Measurements from ENCODE around the gene DNASE1L3.
A peak's percentile ranks its signal among the peaks of the same experiment; 100 is the strongest.
"Not testable (repeated sequence)": the region's sequence is repeated elsewhere in the genome, so short reads cannot be mapped to it uniquely, and the experiment has no call there.

Gene DNASE1L3

GRCh38 chr3:58235970-58236369 lies 25.2 kb upstream of the DNASE1L3 start:
- DNase-seq = no peak

- no peak for DNase-seq
These were observed 23.8 kb upstream of the DNASE1L3 start for GRCh38 chr3:58234516-58234931.

DNA sequence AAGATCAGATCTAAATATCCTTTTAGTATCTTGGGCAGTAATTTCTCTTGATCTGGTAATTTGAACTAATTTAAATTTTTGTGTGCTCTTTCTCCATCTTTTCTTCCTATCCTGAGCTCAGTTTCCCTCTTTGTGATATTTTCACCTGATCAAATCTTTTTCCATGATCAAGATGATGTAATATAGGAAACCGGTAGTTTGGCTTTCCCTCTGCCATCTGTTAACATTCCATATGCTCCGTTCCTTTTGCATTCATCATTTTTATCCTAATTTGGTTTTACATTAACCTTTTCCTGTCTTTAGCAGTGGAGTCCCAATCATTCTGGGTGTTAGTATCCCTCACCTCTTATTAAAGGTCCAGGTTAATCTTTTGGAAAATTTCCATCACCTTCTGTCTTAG lies 20.9 kb upstream of the DNASE1L3 start:
- no peak for DNase-seq

DNA sequence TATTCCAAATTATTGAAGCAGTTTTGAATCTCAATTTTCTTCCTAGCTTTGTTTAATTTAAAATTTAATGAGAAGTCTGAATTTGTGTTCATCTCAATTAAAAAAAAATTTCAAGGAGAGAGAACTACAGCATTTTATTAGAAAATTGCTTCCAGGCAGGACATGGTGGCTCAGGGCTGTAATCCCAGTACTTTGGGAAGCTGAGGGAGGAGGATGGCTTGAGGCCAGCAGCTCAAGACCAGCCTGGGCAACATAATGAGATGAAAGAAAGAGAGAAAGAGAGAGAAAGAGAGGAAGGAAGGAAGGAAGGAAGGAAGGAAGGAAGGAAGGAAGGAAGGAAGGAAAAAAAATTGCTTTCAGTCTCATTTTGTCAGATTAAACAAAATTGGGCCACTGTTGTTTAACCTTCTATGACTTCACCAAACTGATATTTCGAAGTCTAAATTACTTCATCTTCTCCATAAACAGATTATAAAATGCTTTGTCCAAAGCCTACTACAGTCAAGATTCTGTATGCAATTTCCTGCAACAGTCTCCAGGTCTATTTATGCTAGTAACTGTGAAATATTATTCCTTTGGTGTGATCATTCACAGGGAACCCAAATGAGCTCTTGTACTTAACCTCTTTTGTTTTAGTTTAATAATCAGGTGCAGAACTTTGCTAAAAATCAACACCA lies 20.2 kb upstream of the DNASE1L3 start:
- DNase-seq = no peak

- not testable (repeated sequence) for DNase-seq
These were observed 17.2 kb upstream of the DNASE1L3 start for GRCh38 chr3:58227933-58228332.

DNA sequence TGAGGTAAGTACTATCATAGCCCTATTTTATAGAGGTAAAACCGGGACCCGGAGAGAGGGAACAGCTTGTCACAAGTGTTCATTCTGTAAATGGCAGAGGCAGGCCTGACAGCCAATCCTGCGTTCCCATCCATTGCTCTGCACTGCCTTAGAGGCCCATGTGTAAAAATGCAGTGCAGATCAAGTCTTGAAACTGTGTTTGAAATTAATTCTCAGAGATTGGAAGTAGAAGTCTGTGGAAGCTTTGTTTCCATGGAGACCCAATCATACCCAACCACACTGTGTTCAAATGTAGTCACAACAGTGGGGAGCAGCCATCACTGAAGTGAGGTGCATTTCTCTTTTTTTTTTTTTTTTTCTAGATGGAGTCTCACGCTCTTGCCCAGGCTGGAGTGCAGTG lies 13.1 kb upstream of the DNASE1L3 start:
- no peak for DNase-seq

GRCh38 chr3:58222161-58222724 lies 11.5 kb upstream of the DNASE1L3 start:
- no peak for DNase-seq

- DNase-seq = no peak
These were observed 8.1 kb upstream of the DNASE1L3 start for GRCh38 chr3:58218904-58219303.

GRCh38 chr3:58217209-58217811 lies 6.5 kb upstream of the DNASE1L3 start:
- DNase-seq = peak; percentile 69

DNA sequence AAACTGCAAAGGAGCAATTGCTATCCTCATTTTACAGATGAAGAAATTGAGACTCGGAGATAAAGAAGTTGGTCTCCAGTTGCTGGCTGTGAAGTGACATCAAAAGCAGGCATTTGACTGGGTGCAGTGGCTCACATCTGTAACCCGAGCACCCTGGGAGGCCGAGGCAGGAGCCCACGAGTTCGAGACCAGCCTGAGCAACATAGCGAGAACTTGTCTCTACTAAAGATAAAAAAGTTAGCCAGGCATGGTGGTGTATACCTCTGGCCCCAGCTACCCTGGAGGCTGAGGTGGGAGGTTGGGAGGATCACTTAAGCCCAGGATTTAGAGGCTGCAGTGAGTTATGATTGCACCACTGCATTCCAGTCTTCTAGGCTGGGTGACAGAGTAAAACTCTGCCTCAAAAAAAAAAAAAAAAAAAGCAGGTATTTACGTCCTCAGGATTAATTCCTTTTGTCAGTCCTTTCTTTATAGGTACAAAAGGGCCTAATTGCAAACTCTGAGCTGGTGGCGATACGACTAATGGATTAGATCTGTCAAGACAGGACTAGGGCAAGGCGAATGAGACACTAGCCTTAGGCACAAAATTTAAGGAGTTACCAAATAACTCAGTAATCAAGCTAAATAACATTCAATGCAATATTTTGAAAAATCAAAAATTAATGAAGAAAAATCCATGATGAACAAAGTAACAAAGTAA lies 5.9 kb upstream of the DNASE1L3 start:
- no peak for DNase-seq

DNA sequence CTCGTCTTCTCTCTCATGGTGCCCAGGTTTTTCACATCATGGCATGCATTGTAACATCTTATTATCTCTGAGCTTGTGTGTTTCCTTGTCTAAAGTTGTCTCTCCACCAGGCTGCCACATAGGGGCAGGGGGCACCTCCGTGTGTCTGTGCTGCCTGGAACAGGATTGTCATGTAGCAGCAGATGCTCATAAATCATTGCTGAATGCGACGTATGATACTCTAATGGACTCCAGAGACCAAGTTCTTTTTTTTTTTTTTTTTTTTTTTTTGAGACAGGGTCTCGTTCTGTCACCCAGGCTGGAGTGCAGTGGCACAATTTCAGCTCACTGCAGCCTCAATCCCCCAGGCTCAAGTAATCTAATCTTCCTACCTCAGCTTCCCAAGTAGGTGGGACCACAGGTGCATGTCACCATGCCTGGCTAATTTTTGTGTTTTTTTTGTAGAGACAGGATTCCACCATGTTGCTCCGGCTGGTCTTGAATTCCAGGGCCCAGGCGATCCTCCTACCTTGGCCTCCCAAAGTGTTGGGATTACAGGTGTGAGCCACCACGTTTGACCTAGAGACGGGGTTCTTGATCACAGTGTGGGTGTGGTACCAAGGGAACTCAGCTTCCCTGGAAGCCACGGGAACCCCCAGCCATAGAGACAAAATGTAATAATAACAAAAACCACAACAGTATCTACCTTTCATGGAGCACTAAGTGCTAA lies 4.7 kb upstream of the DNASE1L3 start:
- DNase-seq = no peak

GRCh38 chr3:58214484-58215316 lies 3.9 kb upstream of the DNASE1L3 start:
- DNase-seq = no peak

GRCh38 chr3:58209933-58210332 lies 839 bp downstream of the DNASE1L3 start:
- DNase-seq = no peak

DNA sequence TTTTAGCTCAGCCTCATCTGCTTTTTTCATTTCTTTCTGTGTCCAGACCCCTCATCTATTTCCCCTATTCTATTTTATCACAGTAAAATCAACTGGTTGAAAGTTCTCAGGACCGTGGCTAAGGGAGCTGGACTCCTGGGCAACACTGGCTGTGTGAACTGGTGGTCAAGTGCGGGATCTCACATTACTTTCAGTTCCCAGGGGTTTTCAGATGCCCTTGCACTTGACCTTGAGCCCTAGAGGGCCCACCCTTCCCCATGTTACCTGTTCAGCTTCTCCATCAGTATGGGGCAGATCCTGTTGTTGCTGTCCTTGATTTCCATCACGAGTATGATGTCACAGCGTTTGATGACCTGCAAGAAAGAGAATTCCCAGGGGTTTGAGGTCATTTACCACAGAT lies 2.8 kb downstream of the DNASE1L3 start:
- no peak for DNase-seq

- no peak for DNase-seq
These were observed 4.3 kb downstream of the DNASE1L3 start for GRCh38 chr3:58206406-58207011.

- no peak for DNase-seq
These were observed 4.8 kb downstream of the DNASE1L3 start for GRCh38 chr3:58205981-58206380.

- DNase-seq = no peak
These were observed 6.1 kb downstream of the DNASE1L3 start for GRCh38 chr3:58204720-58205119.

- DNase-seq = no peak
These were observed 7.2 kb downstream of the DNASE1L3 start for GRCh38 chr3:58203541-58203940.

DNA sequence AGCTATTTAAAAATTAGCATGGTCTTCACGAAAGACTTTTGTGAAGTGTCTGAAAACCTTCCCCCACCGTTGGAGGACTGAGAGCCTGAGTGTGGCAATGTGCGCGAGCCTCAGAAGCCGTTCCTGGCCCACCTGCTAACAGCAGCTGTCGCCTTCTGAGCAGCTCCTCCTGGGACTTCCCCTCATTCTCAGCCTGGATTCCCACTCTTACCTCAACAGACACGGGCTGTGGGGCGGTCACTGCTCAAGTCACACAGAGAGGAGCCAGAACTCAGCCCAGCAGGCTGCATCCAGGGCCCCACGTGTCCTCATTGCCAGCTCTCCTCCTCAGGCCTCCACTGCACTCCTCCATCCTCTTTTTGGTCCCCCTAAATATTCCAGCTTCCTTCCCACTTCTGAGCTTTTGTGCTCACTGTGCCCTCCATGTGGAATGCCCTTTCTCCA lies 7.8 kb downstream of the DNASE1L3 start:
- no peak for DNase-seq

DNA sequence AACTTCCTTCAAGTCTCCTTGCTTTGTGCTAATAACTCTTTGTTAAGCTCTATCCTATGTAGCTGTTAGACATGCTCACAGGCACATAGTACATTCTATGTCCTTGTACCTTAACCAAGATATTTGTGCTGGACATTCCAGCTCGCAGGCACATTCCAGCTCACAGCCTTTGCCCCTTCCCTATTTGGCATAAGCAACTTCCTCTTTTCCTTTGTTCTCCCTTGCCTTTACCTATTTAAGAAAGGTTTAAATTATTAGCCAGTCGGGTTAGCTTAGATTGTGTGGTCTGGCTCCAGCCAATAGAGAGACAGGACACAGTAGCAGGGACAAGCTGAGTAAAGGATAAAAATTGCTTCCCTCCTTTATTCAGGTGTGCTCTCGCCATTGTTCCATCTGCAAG lies 9.3 kb downstream of the DNASE1L3 start:
- not testable (repeated sequence) for DNase-seq

- no peak for DNase-seq
These were observed 9.9 kb downstream of the DNASE1L3 start for GRCh38 chr3:58200846-58201355.
